Central memory CD8-positive, alpha-beta T cell (primary cell): ENCODE measurements around the gene FNDC3B.
"Not testable (repeated sequence)": the region's sequence is repeated elsewhere in the genome, so short reads cannot be mapped to it uniquely, and the experiment has no call there.

Experiments used
- ATAC-seq: fragments of 150-1000 bp; cut with Tn5 transposase; replicated peaks from 2 replicates; pipeline ENCODE4 v1.10.0; 2022; ENCODE audit warnings: mild to moderate bottlenecking, moderate FRiP score, moderate number of reproducible peaks; ENCODE audit not compliant: poor library complexity, severe bottlenecking; ENCODE audit errors: extremely low read depth
- DNase-seq, 2 donors: peaks; one replicate each; pipeline ENCODE4 v3.0.0; 2021; ENCODE audit warnings: low spot score in 2 of 2
- H3K27ac Mint-ChIP-seq: one replicate; pipeline ENCODE4 v1.8.0; 2022; ENCODE audit warnings: low read depth, mild to moderate bottlenecking, moderate library complexity, mixed read lengths
- H3K27me3 Mint-ChIP-seq: one replicate; pipeline ENCODE4 v1.8.0; 2022; ENCODE audit warnings: mixed read lengths
- H3K36me3 Mint-ChIP-seq: one replicate; pipeline ENCODE4 v1.8.0; 2022; ENCODE audit warnings: mild to moderate bottlenecking, moderate library complexity, mixed read lengths; ENCODE audit not compliant: insufficient read depth
- H3K4me1 Mint-ChIP-seq: one replicate; pipeline ENCODE4 v1.8.0; 2022; ENCODE audit warnings: mixed read lengths
- H3K4me3 Mint-ChIP-seq: one replicate; pipeline ENCODE4 v1.8.0; 2022; ENCODE audit warnings: mild to moderate bottlenecking, moderate library complexity, mixed read lengths
- H3K9me3 Mint-ChIP-seq: one replicate; pipeline ENCODE4 v1.8.0; 2022; ENCODE audit warnings: mixed read lengths

The FNDC3B gene

GRCh38 chr3:172352786-172353185 is 313.4 kb downstream of the FNDC3B start:
- no peaks in the 10 kb centered on the region for H3K4me1 Mint-ChIP-seq
- no peak for DNase-seq
- no peak overlapping the region for H3K27ac Mint-ChIP-seq
- H3K4me3 Mint-ChIP-seq, result no peak overlapping the region
- no peak for ATAC-seq
- H3K27me3 Mint-ChIP-seq, result no peaks in the 10 kb centered on the region
- H3K9me3 Mint-ChIP-seq, result no peaks in the 10 kb centered on the region
- peaks cover 12% of the 10 kb centered on the region for H3K36me3 Mint-ChIP-seq

- H3K36me3 Mint-ChIP-seq, result peaks cover 12% of the 10 kb centered on the region
- no peak overlapping the region for H3K27ac Mint-ChIP-seq
- H3K27me3 Mint-ChIP-seq, result no peaks in the 10 kb centered on the region
- no peaks in the 10 kb centered on the region for H3K4me1 Mint-ChIP-seq
- H3K9me3 Mint-ChIP-seq, result no peaks in the 10 kb centered on the region
- ATAC-seq, result no peak
- H3K4me3 Mint-ChIP-seq, result no peak overlapping the region
- DNase-seq, result no peak
Measured at GRCh38 chr3:172354931-172355499, 315.6 kb downstream of the FNDC3B start.

- no peaks in the 10 kb centered on the region for H3K9me3 Mint-ChIP-seq
- H3K27me3 Mint-ChIP-seq, result no peaks in the 10 kb centered on the region
- DNase-seq (no peak), ATAC-seq (no peak)
- H3K27ac Mint-ChIP-seq, result no peak overlapping the region
- H3K36me3 Mint-ChIP-seq, result peaks cover 14% of the 10 kb centered on the region
- H3K4me1 Mint-ChIP-seq, result no peaks in the 10 kb centered on the region
- no peak overlapping the region for H3K4me3 Mint-ChIP-seq
Measured at GRCh38 chr3:172355836-172356235, 316.5 kb downstream of the FNDC3B start.

- no peaks in the 10 kb centered on the region for H3K9me3 Mint-ChIP-seq
- peaks cover 14% of the 10 kb centered on the region for H3K36me3 Mint-ChIP-seq
- H3K4me3 Mint-ChIP-seq, result no peak overlapping the region
- DNase-seq (no peak), ATAC-seq (no peak)
- H3K27me3 Mint-ChIP-seq, result no peaks in the 10 kb centered on the region
- no peaks in the 10 kb centered on the region for H3K4me1 Mint-ChIP-seq
- peak overlapping the region; percentile 32 for H3K27ac Mint-ChIP-seq
Measured at GRCh38 chr3:172356427-172356826, 317.0 kb downstream of the FNDC3B start.

GRCh38 chr3:172357850-172358754 is 318.7 kb downstream of the FNDC3B start:
- Mint-ChIP-seq H3K27ac (no peak overlapping the region), H3K9me3 (no peaks in the 10 kb centered on the region), H3K27me3 (no peaks in the 10 kb centered on the region), H3K4me3 (no peak overlapping the region), H3K36me3 (peaks cover 11% of the 10 kb centered on the region), H3K4me1 (no peaks in the 10 kb centered on the region)
- no peak for DNase-seq
- no peak for ATAC-seq

- Mint-ChIP-seq H3K4me1 (no peaks in the 10 kb centered on the region), H3K27ac (no peak overlapping the region), H3K9me3 (no peaks in the 10 kb centered on the region), H3K27me3 (no peaks in the 10 kb centered on the region), H3K4me3 (no peak overlapping the region), H3K36me3 (peaks cover 11% of the 10 kb centered on the region)
- DNase-seq (no peak), ATAC-seq (no peak)
Measured at GRCh38 chr3:172359231-172359630, 319.9 kb downstream of the FNDC3B start.

- DNase-seq (no peak), ATAC-seq (no peak)
- H3K36me3 Mint-ChIP-seq, result peaks cover 11% of the 10 kb centered on the region
- H3K4me1 Mint-ChIP-seq, result no peaks in the 10 kb centered on the region
- no peak overlapping the region for H3K4me3 Mint-ChIP-seq
- H3K9me3 Mint-ChIP-seq, result no peaks in the 10 kb centered on the region
- H3K27me3 Mint-ChIP-seq, result no peaks in the 10 kb centered on the region
- no peak overlapping the region for H3K27ac Mint-ChIP-seq
Measured at GRCh38 chr3:172359996-172360395, 320.6 kb downstream of the FNDC3B start.

GRCh38 chr3:172362583-172362982 is 323.2 kb downstream of the FNDC3B start:
- no peaks in the 10 kb centered on the region for H3K27me3 Mint-ChIP-seq
- H3K4me3 Mint-ChIP-seq, result no peak overlapping the region
- H3K27ac Mint-ChIP-seq, result no peak overlapping the region
- H3K36me3 Mint-ChIP-seq, result peaks cover 9% of the 10 kb centered on the region
- DNase-seq (no peak), ATAC-seq (no peak)
- no peaks in the 10 kb centered on the region for H3K9me3 Mint-ChIP-seq
- no peaks in the 10 kb centered on the region for H3K4me1 Mint-ChIP-seq

- no peaks in the 10 kb centered on the region for H3K27me3 Mint-ChIP-seq
- ATAC-seq, result no peak
- H3K9me3 Mint-ChIP-seq, result no peaks in the 10 kb centered on the region
- no peak overlapping the region for H3K27ac Mint-ChIP-seq
- no peak overlapping the region for H3K4me3 Mint-ChIP-seq
- peaks cover 7% of the 10 kb centered on the region for H3K36me3 Mint-ChIP-seq
- H3K4me1 Mint-ChIP-seq, result no peaks in the 10 kb centered on the region
- DNase-seq, result no peak
Measured at GRCh38 chr3:172364374-172365027, 325.1 kb downstream of the FNDC3B start.

GRCh38 chr3:172365028-172365567 is 325.7 kb downstream of the FNDC3B start:
- DNase-seq (no peak), ATAC-seq (no peak)
- Mint-ChIP-seq H3K36me3 (peaks cover 7% of the 10 kb centered on the region), H3K27me3 (no peaks in the 10 kb centered on the region), H3K27ac (no peak overlapping the region), H3K4me1 (no peaks in the 10 kb centered on the region), H3K4me3 (no peak overlapping the region), H3K9me3 (no peaks in the 10 kb centered on the region)

- DNase-seq (no peak), ATAC-seq (no peak)
- no peaks in the 10 kb centered on the region for H3K4me1 Mint-ChIP-seq
- no peaks in the 10 kb centered on the region for H3K9me3 Mint-ChIP-seq
- H3K36me3 Mint-ChIP-seq, result no peaks in the 10 kb centered on the region
- H3K4me3 Mint-ChIP-seq, result no peak overlapping the region
- H3K27me3 Mint-ChIP-seq, result no peaks in the 10 kb centered on the region
- no peak overlapping the region for H3K27ac Mint-ChIP-seq
Measured at GRCh38 chr3:172367205-172368105, 328.1 kb downstream of the FNDC3B start.

- not testable (repeated sequence) for ATAC-seq, DNase-seq, H3K4me3 Mint-ChIP-seq, H3K4me1 Mint-ChIP-seq, H3K27ac Mint-ChIP-seq, H3K9me3 Mint-ChIP-seq, H3K36me3 Mint-ChIP-seq, H3K27me3 Mint-ChIP-seq
Measured at GRCh38 chr3:172368556-172368955, 329.2 kb downstream of the FNDC3B start.
